PFSK-1 (cell line): ENCODE data around the gene CTIF.

ENCODE experiments used
- FOXP2 ChIP-seq: optimal IDR thresholded peaks from 2 replicates; pipeline ENCODE3; 2011; ENCODE audit warnings: borderline replicate concordance, control low read depth, inconsistent platforms; ENCODE audit not compliant: insufficient read depth; ENCODE audit errors: extremely low read length, extremely low read depth
- POLR2AphosphoS5 ChIP-seq: IDR thresholded peaks from 2 replicates; pipeline ENCODE4 v1.6.1; 2012; ENCODE audit warnings: low read depth, mild to moderate bottlenecking, control low read depth, low read length, moderate library complexity
- SIN3A ChIP-seq: IDR thresholded peaks from 2 replicates; pipeline ENCODE4 v1.6.1; 2012; ENCODE audit warnings: mild to moderate bottlenecking, low read length, moderate library complexity, borderline replicate concordance; ENCODE audit not compliant: insufficient read depth
- TAF1 ChIP-seq: IDR thresholded peaks from 2 replicates; pipeline ENCODE4 v1.6.1; 2012; ENCODE audit warnings: low read length, control low read depth, borderline replicate concordance; ENCODE audit not compliant: insufficient read depth
- TF ChIP-seq, protein P1 (sequence below), 2 experiments: IDR thresholded peaks; 2 replicates each; pipeline versions ENCODE4 v1.6.1 to v1.8.0; 2011 to 2012; ENCODE audit warnings: low read depth in 2 of 2, low read length in 2 of 2, control low read depth in 1 of 2, inconsistent platforms in 1 of 2, mild to moderate bottlenecking in 1 of 2, moderate library complexity in 1 of 2; ENCODE audit not compliant: insufficient read depth in 1 of 2

Gene CTIF

DNA sequence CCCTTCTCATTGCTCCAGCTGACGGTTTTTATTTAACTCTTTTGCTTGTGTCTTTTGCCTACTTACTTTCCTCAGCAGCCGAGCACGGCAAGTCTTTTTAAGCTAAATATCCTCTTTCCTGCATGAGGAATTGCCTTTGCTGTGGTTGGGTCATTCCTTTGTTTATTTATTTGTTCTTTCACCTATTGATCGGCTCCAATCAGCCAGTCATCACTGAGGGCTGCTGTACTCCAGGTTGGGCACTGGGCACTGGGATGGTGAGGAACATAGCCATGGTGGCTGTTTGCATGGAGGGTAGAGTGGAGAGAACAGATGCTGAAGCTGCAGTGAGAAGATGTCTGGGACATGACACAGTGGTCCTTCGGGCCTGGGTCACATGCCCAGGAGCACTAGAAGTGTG is 105.2 kb downstream of the CTIF start:
- TF ChIP-seq POLR2AphosphoS5 (no peak), SIN3A (no peak), TAF1 (no peak), FOXP2 (no peak)
- TF ChIP-seq, protein P1, sequence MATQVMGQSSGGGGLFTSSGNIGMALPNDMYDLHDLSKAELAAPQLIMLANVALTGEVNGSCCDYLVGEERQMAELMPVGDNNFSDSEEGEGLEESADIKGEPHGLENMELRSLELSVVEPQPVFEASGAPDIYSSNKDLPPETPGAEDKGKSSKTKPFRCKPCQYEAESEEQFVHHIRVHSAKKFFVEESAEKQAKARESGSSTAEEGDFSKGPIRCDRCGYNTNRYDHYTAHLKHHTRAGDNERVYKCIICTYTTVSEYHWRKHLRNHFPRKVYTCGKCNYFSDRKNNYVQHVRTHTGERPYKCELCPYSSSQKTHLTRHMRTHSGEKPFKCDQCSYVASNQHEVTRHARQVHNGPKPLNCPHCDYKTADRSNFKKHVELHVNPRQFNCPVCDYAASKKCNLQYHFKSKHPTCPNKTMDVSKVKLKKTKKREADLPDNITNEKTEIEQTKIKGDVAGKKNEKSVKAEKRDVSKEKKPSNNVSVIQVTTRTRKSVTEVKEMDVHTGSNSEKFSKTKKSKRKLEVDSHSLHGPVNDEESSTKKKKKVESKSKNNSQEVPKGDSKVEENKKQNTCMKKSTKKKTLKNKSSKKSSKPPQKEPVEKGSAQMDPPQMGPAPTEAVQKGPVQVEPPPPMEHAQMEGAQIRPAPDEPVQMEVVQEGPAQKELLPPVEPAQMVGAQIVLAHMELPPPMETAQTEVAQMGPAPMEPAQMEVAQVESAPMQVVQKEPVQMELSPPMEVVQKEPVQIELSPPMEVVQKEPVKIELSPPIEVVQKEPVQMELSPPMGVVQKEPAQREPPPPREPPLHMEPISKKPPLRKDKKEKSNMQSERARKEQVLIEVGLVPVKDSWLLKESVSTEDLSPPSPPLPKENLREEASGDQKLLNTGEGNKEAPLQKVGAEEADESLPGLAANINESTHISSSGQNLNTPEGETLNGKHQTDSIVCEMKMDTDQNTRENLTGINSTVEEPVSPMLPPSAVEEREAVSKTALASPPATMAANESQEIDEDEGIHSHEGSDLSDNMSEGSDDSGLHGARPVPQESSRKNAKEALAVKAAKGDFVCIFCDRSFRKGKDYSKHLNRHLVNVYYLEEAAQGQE (IDR thresholded peaks at IDR 0.05; ENCODE audit: insufficient read depth in 1 of 2, low read depth in 2 of 2, low read length in 2 of 2) = no peak

DNA sequence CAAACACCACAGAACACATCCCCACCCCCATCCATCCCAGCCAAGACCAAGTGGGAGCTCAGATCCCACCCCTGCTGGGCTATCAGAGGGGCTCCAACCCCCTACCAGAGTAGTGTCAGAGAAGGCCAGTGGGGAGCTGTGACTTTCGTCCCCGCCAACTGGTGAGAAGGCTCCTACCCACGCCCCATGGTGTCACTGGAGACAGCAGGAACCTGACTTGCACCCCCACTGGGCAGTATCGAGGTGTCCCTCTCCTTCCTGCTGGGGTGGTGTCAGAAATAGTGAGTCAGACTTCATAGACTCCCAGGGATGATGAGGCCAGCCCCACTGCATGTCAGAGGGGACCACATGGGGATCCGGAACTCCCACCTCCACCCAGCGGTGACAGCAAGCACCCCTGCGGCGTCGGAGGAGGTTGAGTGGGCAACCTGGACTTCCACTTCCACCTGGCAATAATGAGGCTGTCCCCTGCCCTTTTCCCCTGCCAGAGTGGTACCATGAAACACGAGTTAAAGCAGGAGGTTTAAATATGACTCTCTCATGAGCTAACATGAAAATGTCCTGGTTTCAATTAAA is 106.7 kb downstream of the CTIF start:
- TF ChIP-seq POLR2AphosphoS5 (no peak), SIN3A (no peak), FOXP2 (no peak), TAF1 (no peak)
- TF ChIP-seq, protein P1 (IDR thresholded peaks at IDR 0.05; ENCODE audit: insufficient read depth in 1 of 2, low read depth in 2 of 2, low read length in 2 of 2) = no peak

DNA sequence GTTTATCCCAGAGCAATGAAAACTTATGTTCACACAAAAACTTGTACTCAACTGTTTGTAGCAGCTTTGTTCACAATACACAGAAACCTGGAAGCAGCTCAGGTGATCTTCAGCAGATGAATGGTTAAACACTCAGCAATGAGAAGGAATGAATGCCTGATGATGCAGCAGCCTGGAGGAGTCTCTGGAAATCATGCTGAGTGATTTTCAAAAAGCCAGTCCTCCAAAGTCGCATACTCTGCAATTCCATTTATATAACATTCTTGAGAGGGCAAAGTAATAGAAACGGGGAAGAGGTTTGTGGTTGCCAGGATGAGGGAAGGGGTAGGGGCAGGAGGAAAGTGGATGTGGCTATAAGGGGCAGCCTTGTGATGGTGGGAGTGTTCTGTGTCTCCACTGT is 108.1 kb downstream of the CTIF start:
- TF ChIP-seq TAF1 = no peak
- no peak for TF ChIP-seq FOXP2
- TF ChIP-seq SIN3A = no peak
- TF ChIP-seq, protein P1 (IDR thresholded peaks at IDR 0.05; ENCODE audit: insufficient read depth in 1 of 2, low read depth in 2 of 2, low read length in 2 of 2) = no peak
- no peak for TF ChIP-seq POLR2AphosphoS5

DNA sequence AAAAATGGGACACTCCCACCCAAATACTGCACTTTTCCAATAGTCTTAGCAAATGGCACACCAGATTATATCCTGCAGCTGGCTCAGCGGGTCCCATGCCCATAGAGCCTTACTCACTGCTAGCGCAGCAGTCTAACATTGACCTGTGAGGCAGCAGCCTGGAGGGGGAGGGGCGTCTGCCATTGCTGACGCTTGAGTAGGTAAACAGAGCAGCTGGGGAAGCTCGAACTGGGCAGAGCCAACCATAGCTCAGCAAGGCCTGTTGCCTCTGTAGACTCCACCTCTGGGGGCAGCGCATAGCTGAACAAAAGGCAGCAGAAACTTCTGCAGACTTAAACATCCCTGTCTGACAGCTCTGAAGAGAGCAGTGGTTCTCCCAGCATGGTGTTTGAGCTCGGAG is 110.4 kb downstream of the CTIF start:
- TF ChIP-seq SIN3A = no peak
- TF ChIP-seq, protein P1 (IDR thresholded peaks at IDR 0.05; ENCODE audit: insufficient read depth in 1 of 2, low read depth in 2 of 2, low read length in 2 of 2) = no peak
- no peak for TF ChIP-seq TAF1
- no peak for TF ChIP-seq POLR2AphosphoS5
- TF ChIP-seq FOXP2 = no peak

DNA sequence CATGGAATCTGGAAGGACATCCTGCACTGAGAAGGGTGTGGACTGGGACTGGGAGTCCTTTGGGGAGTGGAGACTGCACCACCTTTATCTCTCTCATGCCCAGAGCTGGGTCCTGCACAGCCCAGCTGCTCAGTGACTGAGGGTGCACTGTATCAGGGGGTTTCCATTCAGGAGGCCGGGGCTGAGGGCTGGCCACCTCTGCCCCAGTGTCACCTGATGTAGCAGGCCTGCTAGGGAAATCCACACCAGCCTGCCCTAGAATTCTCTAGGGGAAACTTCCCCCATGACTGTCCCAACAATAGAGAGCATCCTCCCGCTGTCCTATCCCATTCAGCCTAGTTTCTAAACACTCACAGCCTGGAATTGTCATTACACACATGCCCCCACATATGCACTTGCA is 116.7 kb downstream of the CTIF start:
- TF ChIP-seq SIN3A = no peak
- TF ChIP-seq, protein P1 (IDR thresholded peaks at IDR 0.05; ENCODE audit: insufficient read depth in 1 of 2, low read depth in 2 of 2, low read length in 2 of 2) = no peak
